ENCODE measurements around the gene CALB2.

The CALB2 gene

GRCh38 chr16:71357681-71358080 lies 842 bp upstream of the CALB2 start:
- Histone ChIP-seq H3K9me3 (ENCODE audit: low read depth, low read length) (no peaks in the 10 kb centered on the region), H3K27ac (no peak overlapping the region), H3K9ac (ENCODE audit: insufficient read length) (no peak overlapping the region), H3K36me3 (ENCODE audit: insufficient read depth, low read length) (no peaks in the 10 kb centered on the region), H3K4me3 (no peak overlapping the region)
- TF ChIP-seq POLR2AphosphoS5 (IDR thresholded peaks at IDR 0.05; ENCODE audit: borderline replicate concordance, low read depth, low read length) (no peak), EZH2 (IDR thresholded peaks at IDR 0.05) (no peak), FOXP2 (optimal IDR thresholded peaks at IDR 0.05; ENCODE audit: control extremely low read depth, extremely low read length, insufficient read depth) (no peak)
- no peak for DNase-seq (ENCODE audit: low read depth, low spot score)

- Histone ChIP-seq H3K4me3 (no peak overlapping the region), H3K27ac (no peak overlapping the region), H3K36me3 (ENCODE audit: insufficient read depth, low read length) (no peaks in the 10 kb centered on the region), H3K9me3 (ENCODE audit: low read depth, low read length) (no peaks in the 10 kb centered on the region), H3K9ac (ENCODE audit: insufficient read length) (no peak overlapping the region)
- DNase-seq (ENCODE audit: low read depth, low spot score), result no peak
- no peak for TF ChIP-seq POLR2AphosphoS5 (IDR thresholded peaks at IDR 0.05; ENCODE audit: borderline replicate concordance, low read depth, low read length)
- no peak for TF ChIP-seq FOXP2 (optimal IDR thresholded peaks at IDR 0.05; ENCODE audit: control extremely low read depth, extremely low read length, insufficient read depth)
- TF ChIP-seq EZH2 (IDR thresholded peaks at IDR 0.05), result no peak
Measured at GRCh38 chr16:71359431-71359830, 908 bp downstream of the CALB2 start.

GRCh38 chr16:71360378-71360777 lies 1.9 kb downstream of the CALB2 start:
- H3K9me3 ChIP-seq (ENCODE audit: low read depth, low read length), result no peaks in the 10 kb centered on the region
- H3K36me3 ChIP-seq (ENCODE audit: insufficient read depth, low read length), result no peaks in the 10 kb centered on the region
- H3K9ac ChIP-seq (ENCODE audit: insufficient read length), result no peak overlapping the region
- no peak overlapping the region for H3K27ac ChIP-seq
- H3K4me3 ChIP-seq, result no peak overlapping the region
- no peak for TF ChIP-seq EZH2 (IDR thresholded peaks at IDR 0.05)
- no peak for TF ChIP-seq FOXP2 (optimal IDR thresholded peaks at IDR 0.05; ENCODE audit: control extremely low read depth, extremely low read length, insufficient read depth)
- TF ChIP-seq POLR2AphosphoS5 (IDR thresholded peaks at IDR 0.05; ENCODE audit: borderline replicate concordance, low read depth, low read length), result no peak
- DNase-seq (ENCODE audit: low read depth, low spot score), result no peak

- Histone ChIP-seq H3K9ac (ENCODE audit: insufficient read length) (no peak overlapping the region), H3K9me3 (ENCODE audit: low read depth, low read length) (no peaks in the 10 kb centered on the region), H3K27ac (no peak overlapping the region), H3K36me3 (ENCODE audit: insufficient read depth, low read length) (no peaks in the 10 kb centered on the region), H3K4me3 (no peak overlapping the region)
- TF ChIP-seq FOXP2 (optimal IDR thresholded peaks at IDR 0.05; ENCODE audit: control extremely low read depth, extremely low read length, insufficient read depth), result no peak
- no peak for TF ChIP-seq POLR2AphosphoS5 (IDR thresholded peaks at IDR 0.05; ENCODE audit: borderline replicate concordance, low read depth, low read length)
- no peak for TF ChIP-seq EZH2 (IDR thresholded peaks at IDR 0.05)
- no peak for DNase-seq (ENCODE audit: low read depth, low spot score)
Measured at GRCh38 chr16:71364133-71364681, 5.7 kb downstream of the CALB2 start.

GRCh38 chr16:71365021-71365420 lies 6.5 kb downstream of the CALB2 start:
- DNase-seq (ENCODE audit: low read depth, low spot score), result no peak
- no peaks in the 10 kb centered on the region for H3K9me3 ChIP-seq (ENCODE audit: low read depth, low read length)
- no peak overlapping the region for H3K27ac ChIP-seq
- TF ChIP-seq POLR2AphosphoS5 (IDR thresholded peaks at IDR 0.05; ENCODE audit: borderline replicate concordance, low read depth, low read length) (no peak), EZH2 (IDR thresholded peaks at IDR 0.05) (no peak), FOXP2 (optimal IDR thresholded peaks at IDR 0.05; ENCODE audit: control extremely low read depth, extremely low read length, insufficient read depth) (no peak)
- H3K9ac ChIP-seq (ENCODE audit: insufficient read length), result no peak overlapping the region
- no peaks in the 10 kb centered on the region for H3K36me3 ChIP-seq (ENCODE audit: insufficient read depth, low read length)
- H3K4me3 ChIP-seq, result no peak overlapping the region

- no peaks in the 10 kb centered on the region for H3K36me3 ChIP-seq (ENCODE audit: insufficient read depth, low read length)
- H3K4me3 ChIP-seq, result no peak overlapping the region
- no peak for DNase-seq (ENCODE audit: low read depth, low spot score)
- no peak overlapping the region for H3K27ac ChIP-seq
- H3K9me3 ChIP-seq (ENCODE audit: low read depth, low read length), result no peaks in the 10 kb centered on the region
- TF ChIP-seq FOXP2 (optimal IDR thresholded peaks at IDR 0.05; ENCODE audit: control extremely low read depth, extremely low read length, insufficient read depth) (no peak), POLR2AphosphoS5 (IDR thresholded peaks at IDR 0.05; ENCODE audit: borderline replicate concordance, low read depth, low read length) (no peak), EZH2 (IDR thresholded peaks at IDR 0.05) (no peak)
- H3K9ac ChIP-seq (ENCODE audit: insufficient read length), result no peak overlapping the region
Measured at GRCh38 chr16:71367241-71367976, 8.9 kb downstream of the CALB2 start.

- H3K27ac ChIP-seq, result no peak overlapping the region
- TF ChIP-seq POLR2AphosphoS5 (IDR thresholded peaks at IDR 0.05; ENCODE audit: borderline replicate concordance, low read depth, low read length) (no peak), FOXP2 (optimal IDR thresholded peaks at IDR 0.05; ENCODE audit: control extremely low read depth, extremely low read length, insufficient read depth) (no peak), EZH2 (IDR thresholded peaks at IDR 0.05) (no peak)
- H3K4me3 ChIP-seq, result no peak overlapping the region
- H3K9me3 ChIP-seq (ENCODE audit: low read depth, low read length), result no peaks in the 10 kb centered on the region
- no peaks in the 10 kb centered on the region for H3K36me3 ChIP-seq (ENCODE audit: insufficient read depth, low read length)
- H3K9ac ChIP-seq (ENCODE audit: insufficient read length), result no peak overlapping the region
- DNase-seq (ENCODE audit: low read depth, low spot score), result no peak
Measured at GRCh38 chr16:71368958-71369357, 10.4 kb downstream of the CALB2 start.

GRCh38 chr16:71369494-71369893 lies 11.0 kb downstream of the CALB2 start:
- no peak overlapping the region for H3K4me3 ChIP-seq
- TF ChIP-seq FOXP2 (optimal IDR thresholded peaks at IDR 0.05; ENCODE audit: control extremely low read depth, extremely low read length, insufficient read depth) (no peak), EZH2 (IDR thresholded peaks at IDR 0.05) (no peak), POLR2AphosphoS5 (IDR thresholded peaks at IDR 0.05; ENCODE audit: borderline replicate concordance, low read depth, low read length) (no peak)
- H3K27ac ChIP-seq, result no peak overlapping the region
- H3K9me3 ChIP-seq (ENCODE audit: low read depth, low read length), result no peaks in the 10 kb centered on the region
- no peak for DNase-seq (ENCODE audit: low read depth, low spot score)
- H3K36me3 ChIP-seq (ENCODE audit: insufficient read depth, low read length), result no peaks in the 10 kb centered on the region
- no peak overlapping the region for H3K9ac ChIP-seq (ENCODE audit: insufficient read length)
